ENCODE data around the gene RNF38. TPM values are rescaled to one million over a fixed set of nuclear protein-coding genes. Genes with fewer than 3 reads are reported as not detected.

Gene RNF38
- total RNA-seq, 1 experiment from 2014 or later, result 18.1 TPM

DNA sequence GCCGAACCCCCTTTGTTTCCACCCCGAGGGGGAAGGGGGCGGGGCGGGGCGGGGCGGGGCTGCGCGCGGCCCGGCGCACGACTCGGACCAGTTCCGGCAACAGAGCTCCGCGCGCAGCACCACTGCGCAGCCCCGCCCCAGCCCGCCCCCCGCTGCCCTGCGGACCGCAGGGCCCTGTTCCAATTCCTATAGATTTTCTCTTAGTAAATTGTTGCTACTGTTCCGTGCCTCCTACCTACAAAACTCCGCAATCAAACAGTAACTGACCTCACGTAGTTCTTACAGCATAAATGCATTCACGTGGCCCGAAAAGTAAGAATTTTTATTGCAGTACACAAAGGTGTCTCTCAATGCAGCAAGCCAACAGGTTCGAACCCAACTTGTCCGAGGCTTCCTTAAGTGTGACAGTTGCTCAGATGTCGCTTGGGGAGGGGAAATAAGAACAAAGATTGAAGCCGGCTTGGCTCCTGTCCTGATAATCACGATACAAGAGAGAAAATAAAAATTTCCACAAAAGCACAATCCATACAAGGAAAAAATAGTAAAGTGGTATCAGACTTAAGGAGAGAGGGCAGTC is 1.2 kb upstream of the RNF38 start:
- Histone ChIP-seq H3K4me3 (replicated peaks in 1 of 2; ENCODE audit: low read depth in 1 of 2, low read length in 2 of 2) (peak overlapping the region; percentile 65 to 85), H2AFZ (ENCODE audit: low read depth, low read length, poor library complexity, severe bottlenecking) (peak overlapping the region; percentile 83), H4K20me1 (ENCODE audit: insufficient read depth) (no peaks in the 10 kb centered on the region), H3K9ac (ENCODE audit: low read length) (peak overlapping the region; percentile 71), H3K27ac (ENCODE audit: low read depth, low read length) (peak overlapping the region; percentile 90), H3K4me2 (ENCODE audit: low read length) (peak overlapping the region; percentile 90), H3K9me3 (ENCODE audit: control insufficient read depth in 1 of 2, insufficient read depth in 1 of 2, low read depth in 1 of 2, low read length in 2 of 2) (no peaks in the 10 kb centered on the region), H3K36me3 (ENCODE audit: control insufficient read depth in 1 of 2, insufficient read depth in 2 of 2, low read length in 2 of 2) (no peaks in the 10 kb centered on the region), H3K27me3 (ENCODE audit: insufficient read depth, low read length) (no peaks in the 10 kb centered on the region), H3K79me2 (ENCODE audit: insufficient read depth, low read length) (peaks cover 36% of the 10 kb centered on the region), H3K4me1 (ENCODE audit: control insufficient read depth in 1 of 2, insufficient read depth in 2 of 2, low read length in 2 of 2) (peaks cover 7 to 23% of the 10 kb centered on the region in 2 experiments; a peak in 3 of 4 replicates), H3K9me2 (ENCODE audit: insufficient read depth) (no peaks in the 10 kb centered on the region)
- DNase-seq (ENCODE audit: low read depth, low spot score) (peak; percentile 44), ATAC-seq (peak; percentile 78)
- intact Hi-C loops (cut with micrococcal nuclease), result loop anchor here (10.0 kb wide), 1 partner anchor 224 kb away; no protein-coding TSS in a partner anchor
- ChIA-PET CTCF (interaction anchor here (0.7 kb wide), 1 partner anchor 9 kb away, joined by 3 read pairs; no protein-coding TSS in a partner anchor), POLR2A (no interaction called here), RAD21 (ENCODE audit: low non-redundant PET in 1 of 2, low total read pairs in 2 of 2, uncharacterized antibody in 2 of 2, unreplicated experiment in 2 of 2) (interaction anchor here in 1 of 2 experiments (0.6 kb wide), 1 partner anchor 63 kb away, joined by 3 read pairs; no protein-coding TSS in a partner anchor)
- BruUV-seq (replicated peaks), result no TSS peak
- TF ChIP-seq CEBPB (IDR thresholded peaks at IDR 0.05; ENCODE audit: low read depth), result no peak
- 0 out of 2 replicates have a peak, but pooled peaks have one; percentile 8 for TF ChIP-seq SP1 (IDR thresholded peaks at IDR 0.05; ENCODE audit: low read depth)
- TF ChIP-seq TCF7L2 (IDR thresholded peaks at IDR 0.05; ENCODE audit: borderline replicate concordance, extremely low read depth, insufficient read depth, insufficient read length), result no peak
- TF ChIP-seq, protein P1, sequence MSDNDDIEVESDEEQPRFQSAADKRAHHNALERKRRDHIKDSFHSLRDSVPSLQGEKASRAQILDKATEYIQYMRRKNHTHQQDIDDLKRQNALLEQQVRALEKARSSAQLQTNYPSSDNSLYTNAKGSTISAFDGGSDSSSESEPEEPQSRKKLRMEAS (IDR thresholded peaks at IDR 0.05), result 0 out of 2 replicates have a peak, but pooled peaks have one; percentile 6
- no peak for TF ChIP-seq EZH2 (IDR thresholded peaks at IDR 0.05)
- no peak for TF ChIP-seq YY1 (IDR thresholded peaks at IDR 0.05; ENCODE audit: extremely low read depth, insufficient replicate concordance, low read depth, low read length)
- no peak for TF ChIP-seq SRF (IDR thresholded peaks at IDR 0.05; ENCODE audit: low read depth)
- TF ChIP-seq ELF1 (IDR thresholded peaks at IDR 0.05; ENCODE audit: borderline replicate concordance, low read depth), result peak; percentile 71
- no peak for TF ChIP-seq ZNF274 (IDR thresholded peaks at IDR 0.05; ENCODE audit: low read depth, low read length)
